ENCODE measurements around the gene CDK11B.
"Not testable (repeated sequence)": the region's sequence is repeated elsewhere in the genome, so short reads cannot be mapped to it uniquely, and the experiment has no call there.

CDK11B gene

GRCh38 chr1:1597275-1597930 is 61.4 kb downstream of the CDK11B start:
- FAIRE-seq, result no peak

GRCh38 chr1:1596493-1597274 is 62.1 kb downstream of the CDK11B start:
- FAIRE-seq, result no peak

- not testable (repeated sequence) for FAIRE-seq
Observed at GRCh38 chr1:1595341-1595740, 63.5 kb downstream of the CDK11B start.

GRCh38 chr1:1594602-1595260 is 64.1 kb downstream of the CDK11B start:
- FAIRE-seq, result no peak

- FAIRE-seq, result no peak
Observed at GRCh38 chr1:1593834-1594601, 64.8 kb downstream of the CDK11B start.

GRCh38 chr1:1591452-1591851 is 67.4 kb downstream of the CDK11B start:
- FAIRE-seq, result no peak

Measured in G401.6 (cell line).